GM23338 (cell line): ENCODE measurements around the gene FAM204A.

Experiments
- CREB1 ChIP-seq: fragments of 250-450 bp; sonication (Bioruptor Pico); IDR thresholded peaks from 2 replicates; pipeline ENCODE4 v1.5.0; 2020; ENCODE audit warnings: low read depth, mild to moderate bottlenecking, moderate library complexity
- EZH2phosphoT487 ChIP-seq: fragments of 200-600 bp; sonication (generic); IDR thresholded peaks from one replicate; pipeline ENCODE4 v1.8.1; 2018; ENCODE audit warnings: antibody characterized with exemption; ENCODE audit not compliant: unreplicated experiment
- POLR2AphosphoS5 ChIP-seq: IDR thresholded peaks from 2 replicates; pipeline ENCODE4 v1.6.1; 2016; ENCODE audit warnings: antibody characterized with exemption, low read depth
- TF ChIP-seq, protein P1 (sequence below), 2 experiments: fragments of 200-600 bp in 1 of 2; sonication (generic) in 1 of 2; conservative IDR thresholded peaks; 2 replicates each; pipeline versions ENCODE4 v1.5.1 to v1.6.1; 2016 to 2017; ENCODE audit warnings: antibody characterized with exemption in 2 of 2, low read depth in 2 of 2, mild to moderate bottlenecking in 2 of 2, moderate library complexity in 1 of 2

DNA sequence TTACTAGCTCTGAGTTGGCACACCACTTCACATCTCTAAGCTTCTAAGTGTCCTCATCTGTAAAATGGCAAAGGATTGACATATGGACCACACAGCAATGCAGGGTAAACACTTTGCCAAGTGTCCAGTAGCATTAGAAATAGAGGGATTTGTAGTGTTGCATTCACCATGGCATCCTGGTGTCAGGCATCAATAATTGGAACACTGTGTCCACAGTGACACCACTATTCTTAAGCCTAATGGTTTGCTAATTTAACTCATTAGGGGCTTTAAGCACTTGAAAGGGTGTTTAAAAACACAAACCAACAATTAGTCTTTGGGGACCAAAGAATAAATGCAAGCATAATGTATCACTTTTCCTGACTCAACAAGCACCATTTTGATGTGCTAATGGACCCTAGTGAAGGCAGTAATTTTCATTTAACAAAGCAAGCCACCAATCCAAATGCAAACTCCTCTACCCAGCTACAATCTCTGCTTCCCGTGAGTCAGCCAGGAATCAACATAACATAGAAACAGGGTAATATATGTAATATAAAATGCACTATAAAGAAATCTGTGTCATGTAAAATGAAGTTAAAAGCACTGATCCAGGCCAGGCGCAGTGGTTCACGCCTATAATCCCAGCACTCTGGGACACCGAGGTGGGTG lies 75.9 kb downstream of the FAM204A start:
- no peak for TF ChIP-seq POLR2AphosphoS5
- TF ChIP-seq, protein P1, sequence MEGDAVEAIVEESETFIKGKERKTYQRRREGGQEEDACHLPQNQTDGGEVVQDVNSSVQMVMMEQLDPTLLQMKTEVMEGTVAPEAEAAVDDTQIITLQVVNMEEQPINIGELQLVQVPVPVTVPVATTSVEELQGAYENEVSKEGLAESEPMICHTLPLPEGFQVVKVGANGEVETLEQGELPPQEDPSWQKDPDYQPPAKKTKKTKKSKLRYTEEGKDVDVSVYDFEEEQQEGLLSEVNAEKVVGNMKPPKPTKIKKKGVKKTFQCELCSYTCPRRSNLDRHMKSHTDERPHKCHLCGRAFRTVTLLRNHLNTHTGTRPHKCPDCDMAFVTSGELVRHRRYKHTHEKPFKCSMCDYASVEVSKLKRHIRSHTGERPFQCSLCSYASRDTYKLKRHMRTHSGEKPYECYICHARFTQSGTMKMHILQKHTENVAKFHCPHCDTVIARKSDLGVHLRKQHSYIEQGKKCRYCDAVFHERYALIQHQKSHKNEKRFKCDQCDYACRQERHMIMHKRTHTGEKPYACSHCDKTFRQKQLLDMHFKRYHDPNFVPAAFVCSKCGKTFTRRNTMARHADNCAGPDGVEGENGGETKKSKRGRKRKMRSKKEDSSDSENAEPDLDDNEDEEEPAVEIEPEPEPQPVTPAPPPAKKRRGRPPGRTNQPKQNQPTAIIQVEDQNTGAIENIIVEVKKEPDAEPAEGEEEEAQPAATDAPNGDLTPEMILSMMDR (conservative IDR thresholded peaks at IDR 0.05; ENCODE audit: low read depth in 2 of 2), result no peak
- no peak for TF ChIP-seq CREB1 (CRISPR knock-in tag)
- no peak for TF ChIP-seq EZH2phosphoT487
